OCI-LY7 (cell line): ENCODE measurements around the gene USP31.

ENCODE experiments used
- EZH2phosphoT487 ChIP-seq: fragments of 200-600 bp; sonication (generic); IDR thresholded peaks from 2 replicates; pipeline ENCODE4 v1.6.1; 2018; ENCODE audit warnings: low read depth, borderline replicate concordance, mild to moderate bottlenecking, mixed run types, antibody characterized with exemption, low read length, moderate library complexity, mixed read lengths
- TF ChIP-seq, protein P1 (sequence below): fragments of 200-600 bp; sonication (generic); conservative IDR thresholded peaks from 2 replicates; pipeline ENCODE4 v1.5.1; 2014; ENCODE audit warnings: mild to moderate bottlenecking, antibody characterized with exemption, low read length, moderate library complexity, mixed read lengths

DNA sequence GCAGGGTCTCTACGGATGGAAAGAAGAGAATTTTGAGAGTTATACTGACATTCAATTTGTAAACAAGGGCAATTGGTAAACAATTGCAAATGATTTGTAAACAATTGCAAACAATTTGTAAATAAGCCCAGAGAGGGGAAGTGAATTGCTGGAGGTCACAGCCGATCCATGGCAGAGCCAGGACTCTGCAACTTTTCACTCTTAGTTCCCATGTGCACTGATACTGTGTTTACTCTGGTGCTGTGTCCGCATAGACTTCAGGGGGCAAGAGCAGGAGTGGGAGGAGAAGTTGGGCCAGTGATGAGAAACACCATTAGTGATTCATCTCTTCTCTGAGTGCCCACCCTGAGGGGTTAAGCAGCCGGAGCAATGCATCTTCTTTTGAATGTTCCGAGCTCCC lies 47.3 kb upstream of the USP31 start:
- TF ChIP-seq, protein P1, sequence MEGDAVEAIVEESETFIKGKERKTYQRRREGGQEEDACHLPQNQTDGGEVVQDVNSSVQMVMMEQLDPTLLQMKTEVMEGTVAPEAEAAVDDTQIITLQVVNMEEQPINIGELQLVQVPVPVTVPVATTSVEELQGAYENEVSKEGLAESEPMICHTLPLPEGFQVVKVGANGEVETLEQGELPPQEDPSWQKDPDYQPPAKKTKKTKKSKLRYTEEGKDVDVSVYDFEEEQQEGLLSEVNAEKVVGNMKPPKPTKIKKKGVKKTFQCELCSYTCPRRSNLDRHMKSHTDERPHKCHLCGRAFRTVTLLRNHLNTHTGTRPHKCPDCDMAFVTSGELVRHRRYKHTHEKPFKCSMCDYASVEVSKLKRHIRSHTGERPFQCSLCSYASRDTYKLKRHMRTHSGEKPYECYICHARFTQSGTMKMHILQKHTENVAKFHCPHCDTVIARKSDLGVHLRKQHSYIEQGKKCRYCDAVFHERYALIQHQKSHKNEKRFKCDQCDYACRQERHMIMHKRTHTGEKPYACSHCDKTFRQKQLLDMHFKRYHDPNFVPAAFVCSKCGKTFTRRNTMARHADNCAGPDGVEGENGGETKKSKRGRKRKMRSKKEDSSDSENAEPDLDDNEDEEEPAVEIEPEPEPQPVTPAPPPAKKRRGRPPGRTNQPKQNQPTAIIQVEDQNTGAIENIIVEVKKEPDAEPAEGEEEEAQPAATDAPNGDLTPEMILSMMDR: no peak
- no peak for TF ChIP-seq EZH2phosphoT487
